HepG2 (cell line): Measurements from ENCODE around the gene DCLRE1C. TPM values are rescaled to one million over a fixed set of nuclear protein-coding genes. Genes with fewer than 3 reads are reported as not detected.
A peak's percentile ranks its signal among the peaks of the same experiment; 100 is the strongest.

ENCODE experiments used
- CBFB ChIP-seq: sonication (generic); formaldehyde crosslinking; IDR thresholded peaks from 2 replicates; pipeline ENCODE4 v1.4.0; 2020; ENCODE audit warnings: missing genetic modification reagents
- MEIS2 ChIP-seq: sonication (generic); formaldehyde crosslinking; IDR thresholded peaks from 2 replicates; pipeline ENCODE4 v1.9.0; 2021; ENCODE audit warnings: mild to moderate bottlenecking, missing genetic modification reagents
- RBM39 ChIP-seq: fragments of 200-400 bp; formaldehyde crosslinking; IDR thresholded peaks from one replicate; pipeline ENCODE4 v1.6.1; 2018; ENCODE audit warnings: antibody characterized with exemption, mild to moderate bottlenecking, low read depth, low read length; ENCODE audit not compliant: poor library complexity, severe bottlenecking
- REPIN1 ChIP-seq: sonication (generic); formaldehyde crosslinking; IDR thresholded peaks from 2 replicates; pipeline ENCODE4 v1.8.0; 2022; ENCODE audit warnings: missing genetic modification reagents, low read depth, mild to moderate bottlenecking, borderline replicate concordance
- SOX13 ChIP-seq, 3 experiments: fragments of 450-650 bp in 1 of 3; sonication (generic) in 1 of 3; formaldehyde crosslinking in 1 of 3; IDR thresholded peaks in 2 of 3; conservative IDR thresholded peaks in 1 of 3; 2 replicates each; pipeline versions ENCODE4 v1.5.0 to v1.6.1; 2016 to 2020; ENCODE audit warnings: antibody characterized with exemption in 1 of 3, mild to moderate bottlenecking in 1 of 3, missing compliant biosample characterization in 1 of 3, missing genetic modification reagents in 1 of 3, moderate library complexity in 1 of 3
- SRF ChIP-seq: IDR thresholded peaks from 2 replicates; pipeline ENCODE4 v1.6.1; 2011; ENCODE audit warnings: mild to moderate bottlenecking, low read depth, low read length, moderate library complexity
- TBX2 ChIP-seq: sonication (generic); formaldehyde crosslinking; IDR thresholded peaks from 2 replicates; pipeline ENCODE4 v1.5.0; 2020; ENCODE audit warnings: missing genetic modification reagents, mild to moderate bottlenecking, borderline replicate concordance
- XRCC5 ChIP-seq: fragments of 200-400 bp; formaldehyde crosslinking; optimal IDR thresholded peaks from 2 replicates; pipeline ENCODE3; 2017; ENCODE audit warnings: mild to moderate bottlenecking, low read length
- YEATS4 ChIP-seq: sonication (generic); formaldehyde crosslinking; IDR thresholded peaks from 2 replicates; pipeline ENCODE4 v1.4.0; 2020; ENCODE audit warnings: missing genetic modification reagents, borderline replicate concordance
- ZNF17 ChIP-seq: sonication (generic); formaldehyde crosslinking; IDR thresholded peaks from 2 replicates; pipeline ENCODE4 v1.5.0; 2020; ENCODE audit warnings: mild to moderate bottlenecking, missing genetic modification reagents
- ZNF460 ChIP-seq: sonication (generic); formaldehyde crosslinking; IDR thresholded peaks from 2 replicates; pipeline ENCODE4 v1.5.1; 2020; ENCODE audit warnings: missing genetic modification reagents, mild to moderate bottlenecking, borderline replicate concordance
- ZNF496 ChIP-seq: sonication (generic); formaldehyde crosslinking; IDR thresholded peaks from 2 replicates; pipeline ENCODE4 v1.8.1; 2023; ENCODE audit warnings: mild to moderate bottlenecking, moderate library complexity, missing genetic modification reagents; ENCODE audit not compliant: insufficient replicate concordance
- ZNF567 ChIP-seq: sonication (generic); formaldehyde crosslinking; IDR thresholded peaks from 2 replicates; pipeline ENCODE4 v1.8.1; 2023; ENCODE audit warnings: mild to moderate bottlenecking, missing genetic modification reagents, borderline replicate concordance
- ZNF672 ChIP-seq: sonication (generic); formaldehyde crosslinking; IDR thresholded peaks from 2 replicates; pipeline ENCODE4 v1.8.1; 2022; ENCODE audit warnings: missing genetic modification reagents
- ZNF674 ChIP-seq: sonication (generic); formaldehyde crosslinking; IDR thresholded peaks from 2 replicates; pipeline ENCODE4 v1.5.0; 2020; ENCODE audit warnings: low read depth, mild to moderate bottlenecking, missing genetic modification reagents
- polyA plus RNA-seq, 8 experiments: library from polyadenylated mRNA; depleted of rRNA in 3 of 8; stranded (reverse) in 7 of 8; unstranded in 1 of 8; fragments of >200 nt; fragmentation: Illumina TruSeq in 4 of 8; extraction: Trizol in 4 of 8; gene quantifications; 2 replicates each; pipeline versions ENCODE4 v1.2.1 to v1.2.3, GENCODE V29; 2011 to 2016; ENCODE audit warnings: low read depth in 4 of 8, missing spikeins in 1 of 8, mixed read lengths in 1 of 8; ENCODE audit not compliant: insufficient read depth in 1 of 8
- total RNA-seq, 5 experiments: library from RNA; depleted of rRNA; stranded (reverse); fragments of >200 nt; fragmentation: Illumina TruSeq; extraction: Trizol; gene quantifications; 2 replicates each; pipeline ENCODE4 v1.2.3, GENCODE V29; 2016; ENCODE audit warnings: low read depth in 1 of 5
- TF ChIP-seq, protein P1 (sequence below): sonication (generic); formaldehyde crosslinking; IDR thresholded peaks from 2 replicates; pipeline ENCODE4 v1.4.0; 2020; ENCODE audit warnings: mild to moderate bottlenecking, missing genetic modification reagents, borderline replicate concordance
- TF ChIP-seq, protein P2 (sequence below): sonication (generic); formaldehyde crosslinking; IDR thresholded peaks from 2 replicates; pipeline ENCODE4 v1.4.0; 2020; ENCODE audit warnings: missing genetic modification reagents, borderline replicate concordance
- TF ChIP-seq, protein P3 (sequence below): sonication (generic); formaldehyde crosslinking; IDR thresholded peaks from 2 replicates; pipeline ENCODE4 v1.4.0; 2020; ENCODE audit warnings: missing genetic modification reagents, borderline replicate concordance

DCLRE1C gene
- total and polyA plus RNA-seq, 2 of the 13 experiments (the other 11 are each of a cell fraction or from before 2014, with no cell fraction given), result 3.0 to 10.3 TPM

GRCh38 chr10:14959221-14960057 lies 5.5 kb upstream of the DCLRE1C start, which contains the start of gene MEIG1 (continued):
- TF ChIP-seq ZNF496, result no peak
- TF ChIP-seq TBX2 (CRISPR knock-in tag), result peak; percentile 52; the same call in 1 of the 2 replicates
- TF ChIP-seq YEATS4, result peak; percentile 81; the same call in 1 of the 2 replicates
- TF ChIP-seq XRCC5, result peak; percentile 40
- no peak for TF ChIP-seq ZNF567
- peak; percentile 24; the same call in 1 of the 2 replicates for TF ChIP-seq CBFB
- 0 out of 2 replicates have a peak, but pooled peaks have one; percentile 9 for TF ChIP-seq SRF
- TF ChIP-seq, protein P1, sequence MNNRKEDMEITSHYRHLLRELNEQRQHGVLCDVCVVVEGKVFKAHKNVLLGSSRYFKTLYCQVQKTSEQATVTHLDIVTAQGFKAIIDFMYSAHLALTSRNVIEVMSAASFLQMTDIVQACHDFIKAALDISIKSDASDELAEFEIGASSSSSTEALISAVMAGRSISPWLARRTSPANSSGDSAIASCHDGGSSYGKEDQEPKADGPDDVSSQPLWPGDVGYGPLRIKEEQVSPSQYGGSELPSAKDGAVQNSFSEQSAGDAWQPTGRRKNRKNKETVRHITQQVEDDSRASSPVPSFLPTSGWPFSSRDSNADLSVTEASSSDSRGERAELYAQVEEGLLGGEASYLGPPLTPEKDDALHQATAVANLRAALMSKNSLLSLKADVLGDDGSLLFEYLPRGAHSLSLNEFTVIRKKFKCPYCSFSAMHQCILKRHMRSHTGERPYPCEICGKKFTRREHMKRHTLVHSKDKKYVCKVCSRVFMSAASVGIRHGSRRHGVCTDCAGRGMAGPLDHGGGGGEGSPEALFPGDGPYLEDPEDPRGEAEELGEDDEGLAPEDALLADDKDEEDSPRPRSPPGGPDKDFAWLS (CRISPR knock-in tag), result no peak
- TF ChIP-seq ZNF460 (CRISPR knock-in tag), result no peak
- TF ChIP-seq RBM39, result no peak
- TF ChIP-seq, protein P2, sequence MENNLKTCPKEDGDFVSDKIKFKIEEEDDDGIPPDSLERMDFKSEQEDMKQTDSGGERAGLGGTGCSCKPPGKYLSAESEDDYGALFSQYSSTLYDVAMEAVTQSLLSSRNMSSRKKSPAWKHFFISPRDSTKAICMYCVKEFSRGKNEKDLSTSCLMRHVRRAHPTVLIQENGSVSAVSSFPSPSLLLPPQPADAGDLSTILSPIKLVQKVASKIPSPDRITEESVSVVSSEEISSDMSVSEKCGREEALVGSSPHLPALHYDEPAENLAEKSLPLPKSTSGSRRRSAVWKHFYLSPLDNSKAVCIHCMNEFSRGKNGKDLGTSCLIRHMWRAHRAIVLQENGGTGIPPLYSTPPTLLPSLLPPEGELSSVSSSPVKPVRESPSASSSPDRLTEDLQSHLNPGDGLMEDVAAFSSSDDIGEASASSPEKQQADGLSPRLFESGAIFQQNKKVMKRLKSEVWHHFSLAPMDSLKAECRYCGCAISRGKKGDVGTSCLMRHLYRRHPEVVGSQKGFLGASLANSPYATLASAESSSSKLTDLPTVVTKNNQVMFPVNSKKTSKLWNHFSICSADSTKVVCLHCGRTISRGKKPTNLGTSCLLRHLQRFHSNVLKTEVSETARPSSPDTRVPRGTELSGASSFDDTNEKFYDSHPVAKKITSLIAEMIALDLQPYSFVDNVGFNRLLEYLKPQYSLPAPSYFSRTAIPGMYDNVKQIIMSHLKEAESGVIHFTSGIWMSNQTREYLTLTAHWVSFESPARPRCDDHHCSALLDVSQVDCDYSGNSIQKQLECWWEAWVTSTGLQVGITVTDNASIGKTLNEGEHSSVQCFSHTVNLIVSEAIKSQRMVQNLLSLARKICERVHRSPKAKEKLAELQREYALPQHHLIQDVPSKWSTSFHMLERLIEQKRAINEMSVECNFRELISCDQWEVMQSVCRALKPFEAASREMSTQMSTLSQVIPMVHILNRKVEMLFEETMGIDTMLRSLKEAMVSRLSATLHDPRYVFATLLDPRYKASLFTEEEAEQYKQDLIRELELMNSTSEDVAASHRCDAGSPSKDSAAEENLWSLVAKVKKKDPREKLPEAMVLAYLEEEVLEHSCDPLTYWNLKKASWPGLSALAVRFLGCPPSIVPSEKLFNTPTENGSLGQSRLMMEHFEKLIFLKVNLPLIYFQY (CRISPR knock-in tag), result peak; percentile 63; the same call in 1 of the 2 replicates
- no peak for TF ChIP-seq ZNF674 (CRISPR knock-in tag)
- TF ChIP-seq, protein P3, sequence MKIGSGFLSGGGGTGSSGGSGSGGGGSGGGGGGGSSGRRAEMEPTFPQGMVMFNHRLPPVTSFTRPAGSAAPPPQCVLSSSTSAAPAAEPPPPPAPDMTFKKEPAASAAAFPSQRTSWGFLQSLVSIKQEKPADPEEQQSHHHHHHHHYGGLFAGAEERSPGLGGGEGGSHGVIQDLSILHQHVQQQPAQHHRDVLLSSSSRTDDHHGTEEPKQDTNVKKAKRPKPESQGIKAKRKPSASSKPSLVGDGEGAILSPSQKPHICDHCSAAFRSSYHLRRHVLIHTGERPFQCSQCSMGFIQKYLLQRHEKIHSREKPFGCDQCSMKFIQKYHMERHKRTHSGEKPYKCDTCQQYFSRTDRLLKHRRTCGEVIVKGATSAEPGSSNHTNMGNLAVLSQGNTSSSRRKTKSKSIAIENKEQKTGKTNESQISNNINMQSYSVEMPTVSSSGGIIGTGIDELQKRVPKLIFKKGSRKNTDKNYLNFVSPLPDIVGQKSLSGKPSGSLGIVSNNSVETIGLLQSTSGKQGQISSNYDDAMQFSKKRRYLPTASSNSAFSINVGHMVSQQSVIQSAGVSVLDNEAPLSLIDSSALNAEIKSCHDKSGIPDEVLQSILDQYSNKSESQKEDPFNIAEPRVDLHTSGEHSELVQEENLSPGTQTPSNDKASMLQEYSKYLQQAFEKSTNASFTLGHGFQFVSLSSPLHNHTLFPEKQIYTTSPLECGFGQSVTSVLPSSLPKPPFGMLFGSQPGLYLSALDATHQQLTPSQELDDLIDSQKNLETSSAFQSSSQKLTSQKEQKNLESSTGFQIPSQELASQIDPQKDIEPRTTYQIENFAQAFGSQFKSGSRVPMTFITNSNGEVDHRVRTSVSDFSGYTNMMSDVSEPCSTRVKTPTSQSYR (CRISPR knock-in tag), result 0 out of 2 replicates have a peak, but pooled peaks have one; percentile 2
- TF ChIP-seq ZNF17 (CRISPR knock-in tag), result no peak
- TF ChIP-seq ZNF672, result no peak
- TF ChIP-seq SOX13 (IDR thresholded peaks at IDR 0.05), result no peak
- TF ChIP-seq SOX13 (CRISPR knock-in tag; conservative IDR thresholded peaks at IDR 0.05 in 1 of 2, IDR thresholded peaks at IDR 0.05 in 1 of 2), result 0 out of 4 replicates have a peak, but pooled peaks of 1 of the 2 experiments have one; percentile 2
- peak; percentile 17; the same call in 1 of the 2 replicates for TF ChIP-seq MEIS2
- peak; percentile 57; the same call in 1 of the 2 replicates for TF ChIP-seq REPIN1
